Measurements from ENCODE around the gene SMIM31.

SMIM31 gene

GRCh38 chr4:164799410-164799809, 45.5 kb downstream of the SMIM31 start:
- Histone ChIP-seq H3K9ac (ENCODE audit: low read depth, low read length, poor library complexity, severe bottlenecking) (no peak overlapping the region), H3K27me3 (ENCODE audit: insufficient read depth, low read length, poor library complexity, severe bottlenecking) (no peaks in the 10 kb centered on the region)

DNA sequence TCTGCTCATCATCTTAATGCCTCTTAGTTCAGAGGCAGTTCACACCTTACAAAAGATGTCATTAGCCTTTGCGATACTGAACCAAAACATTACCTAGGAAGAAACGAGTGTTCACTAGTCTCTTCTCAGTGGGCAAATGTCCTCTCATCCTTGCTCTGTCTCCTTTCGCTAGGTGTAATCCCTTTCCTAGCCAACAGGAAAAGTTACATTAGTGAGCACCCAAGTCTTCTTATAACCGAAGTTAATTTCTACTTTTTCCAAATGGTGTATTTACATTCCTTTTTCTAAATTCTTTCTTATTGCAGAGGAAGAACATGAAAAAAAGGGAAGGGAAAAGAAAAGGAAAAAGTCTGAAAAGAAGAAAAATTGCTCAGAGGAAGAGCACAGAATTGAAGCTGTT, 46.9 kb downstream of the SMIM31 start:
- TF ChIP-seq EZH2phosphoT487 (IDR thresholded peaks at IDR 0.05; ENCODE audit: borderline replicate concordance) (no peak), CTCF (conservative IDR thresholded peaks at IDR 0.05; ENCODE audit: low read length) (no peak)
- Histone ChIP-seq H3K79me2 (ENCODE audit: insufficient read depth, low read length) (no peaks in the 10 kb centered on the region), H3K4me2 (ENCODE audit: low read depth, low read length, poor library complexity, severe bottlenecking) (no peak overlapping the region), H4K20me1 (ENCODE audit: insufficient read depth, low read length, poor library complexity, severe bottlenecking) (no peaks in the 10 kb centered on the region), H3K36me3 (ENCODE audit: insufficient read depth, low read length) (no peaks in the 10 kb centered on the region), H3K9ac (ENCODE audit: low read depth, low read length, poor library complexity, severe bottlenecking) (no peak overlapping the region), H2AFZ (ENCODE audit: low read length) (no peak overlapping the region), H3K27me3 (ENCODE audit: insufficient read depth, low read length, poor library complexity, severe bottlenecking) (no peaks in the 10 kb centered on the region), H3K9me3 (ENCODE audit: insufficient read depth, low read depth, low read length) (no peaks in the 10 kb centered on the region), H3F3A (ENCODE audit: low read depth) (no peaks in the 10 kb centered on the region), H3K4me3 (ENCODE audit: low read length, poor library complexity, severe bottlenecking) (no peak overlapping the region), H3K4me1 (ENCODE audit: insufficient read depth, low read length, poor library complexity, severe bottlenecking) (no peaks in the 10 kb centered on the region), H3K9me2 (replicated peaks; ENCODE audit: low read depth, low read length) (no peaks in the 10 kb centered on the region)

More at GRCh38 chr4:164799410-164799809, 45.5 kb downstream of the SMIM31 start:
- H4K20me1 ChIP-seq (ENCODE audit: insufficient read depth, low read length, poor library complexity, severe bottlenecking), result no peaks in the 10 kb centered on the region
- no peak overlapping the region for H3K4me2 ChIP-seq (ENCODE audit: low read depth, low read length, poor library complexity, severe bottlenecking)
- H3K4me3 ChIP-seq (ENCODE audit: low read length, poor library complexity, severe bottlenecking), result no peak overlapping the region
- TF ChIP-seq CTCF (conservative IDR thresholded peaks at IDR 0.05; ENCODE audit: low read length), result no peak
- no peak for TF ChIP-seq EZH2phosphoT487 (IDR thresholded peaks at IDR 0.05; ENCODE audit: borderline replicate concordance)
- H3F3A ChIP-seq (ENCODE audit: low read depth), result no peaks in the 10 kb centered on the region
- H3K9me2 ChIP-seq (replicated peaks; ENCODE audit: low read depth, low read length), result no peaks in the 10 kb centered on the region
- H3K79me2 ChIP-seq (ENCODE audit: insufficient read depth, low read length), result no peaks in the 10 kb centered on the region
- H3K9me3 ChIP-seq (ENCODE audit: insufficient read depth, low read depth, low read length), result no peaks in the 10 kb centered on the region
- no peaks in the 10 kb centered on the region for H3K36me3 ChIP-seq (ENCODE audit: insufficient read depth, low read length)
- no peak overlapping the region for H2AFZ ChIP-seq (ENCODE audit: low read length)
- no peaks in the 10 kb centered on the region for H3K4me1 ChIP-seq (ENCODE audit: insufficient read depth, low read length, poor library complexity, severe bottlenecking)

DNA sequence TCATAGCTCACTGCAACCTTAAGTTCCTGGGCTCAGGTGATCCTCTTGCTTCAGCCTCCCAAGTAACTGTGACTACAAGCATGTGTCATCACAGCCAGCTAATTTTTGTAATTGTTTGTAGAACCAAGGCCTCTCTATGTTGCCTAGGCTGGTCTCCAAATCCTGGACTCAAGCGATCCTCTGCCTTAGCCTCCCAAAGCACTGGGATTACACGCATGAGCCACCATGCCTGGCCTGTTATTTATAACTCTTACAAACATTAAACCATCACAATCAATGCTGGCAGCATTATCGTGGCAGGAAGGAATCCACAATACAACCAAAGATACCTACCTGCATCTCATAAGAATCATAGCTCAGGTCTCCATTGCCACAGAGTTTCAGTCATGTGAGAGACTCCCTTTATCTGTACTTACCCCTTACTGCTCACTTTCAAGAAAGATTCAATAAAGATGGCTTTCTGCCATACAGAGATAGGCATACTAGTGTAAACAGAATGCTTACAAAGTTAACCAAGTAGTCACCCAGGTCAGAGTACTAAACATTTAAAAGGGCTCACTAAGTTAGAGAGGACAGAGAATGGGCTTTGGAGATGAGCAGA, 48.5 kb downstream of the SMIM31 start:
- H3K4me1 ChIP-seq (ENCODE audit: insufficient read depth, low read length, poor library complexity, severe bottlenecking), result no peaks in the 10 kb centered on the region

More for the DNA sequence above, 48.5 kb downstream of the SMIM31 start:
- H2AFZ ChIP-seq (ENCODE audit: low read length), result no peak overlapping the region
- no peak overlapping the region for H3K9ac ChIP-seq (ENCODE audit: low read depth, low read length, poor library complexity, severe bottlenecking)
- no peaks in the 10 kb centered on the region for H3K9me2 ChIP-seq (replicated peaks; ENCODE audit: low read depth, low read length)
- H3K9me3 ChIP-seq (ENCODE audit: insufficient read depth, low read depth, low read length), result no peaks in the 10 kb centered on the region
- no peak overlapping the region for H3K4me3 ChIP-seq (ENCODE audit: low read length, poor library complexity, severe bottlenecking)
- no peaks in the 10 kb centered on the region for H3K36me3 ChIP-seq (ENCODE audit: insufficient read depth, low read length)
- H4K20me1 ChIP-seq (ENCODE audit: insufficient read depth, low read length, poor library complexity, severe bottlenecking), result no peaks in the 10 kb centered on the region
- no peaks in the 10 kb centered on the region for H3K79me2 ChIP-seq (ENCODE audit: insufficient read depth, low read length)
- no peak overlapping the region for H3K4me2 ChIP-seq (ENCODE audit: low read depth, low read length, poor library complexity, severe bottlenecking)
- no peaks in the 10 kb centered on the region for H3K27me3 ChIP-seq (ENCODE audit: insufficient read depth, low read length, poor library complexity, severe bottlenecking)
- no peak for TF ChIP-seq EZH2phosphoT487 (IDR thresholded peaks at IDR 0.05; ENCODE audit: borderline replicate concordance)
- no peak for TF ChIP-seq CTCF (conservative IDR thresholded peaks at IDR 0.05; ENCODE audit: low read length)
- no peaks in the 10 kb centered on the region for H3F3A ChIP-seq (ENCODE audit: low read depth)
